PC-3 (cell line): ENCODE measurements around the gene MDP1.

ENCODE experiments used
- EZH2 ChIP-seq: fragments of 300-600 bp; sonication (generic); IDR thresholded peaks from one replicate; pipeline ENCODE4 v1.6.1; 2017; ENCODE audit warnings: antibody characterized with exemption, mild to moderate bottlenecking, low read length; ENCODE audit not compliant: unreplicated experiment
- EZH2phosphoT487 ChIP-seq: fragments of 300-600 bp; sonication (generic); IDR thresholded peaks from 2 replicates; pipeline ENCODE4 v1.6.1; 2018; ENCODE audit warnings: mild to moderate bottlenecking, antibody characterized with exemption, low read length, borderline replicate concordance
- TF ChIP-seq, protein P1 (sequence below): fragments of 300-600 bp; sonication (generic); conservative IDR thresholded peaks from 2 replicates; pipeline ENCODE4 v1.5.1; 2017; ENCODE audit warnings: antibody characterized with exemption, low read depth, mild to moderate bottlenecking, low read length

GRCh38 chr14:24186831-24187538 lies 28.9 kb downstream of the MDP1 start:
- TF ChIP-seq EZH2phosphoT487 (no peak), EZH2 (no peak)
- TF ChIP-seq, protein P1, sequence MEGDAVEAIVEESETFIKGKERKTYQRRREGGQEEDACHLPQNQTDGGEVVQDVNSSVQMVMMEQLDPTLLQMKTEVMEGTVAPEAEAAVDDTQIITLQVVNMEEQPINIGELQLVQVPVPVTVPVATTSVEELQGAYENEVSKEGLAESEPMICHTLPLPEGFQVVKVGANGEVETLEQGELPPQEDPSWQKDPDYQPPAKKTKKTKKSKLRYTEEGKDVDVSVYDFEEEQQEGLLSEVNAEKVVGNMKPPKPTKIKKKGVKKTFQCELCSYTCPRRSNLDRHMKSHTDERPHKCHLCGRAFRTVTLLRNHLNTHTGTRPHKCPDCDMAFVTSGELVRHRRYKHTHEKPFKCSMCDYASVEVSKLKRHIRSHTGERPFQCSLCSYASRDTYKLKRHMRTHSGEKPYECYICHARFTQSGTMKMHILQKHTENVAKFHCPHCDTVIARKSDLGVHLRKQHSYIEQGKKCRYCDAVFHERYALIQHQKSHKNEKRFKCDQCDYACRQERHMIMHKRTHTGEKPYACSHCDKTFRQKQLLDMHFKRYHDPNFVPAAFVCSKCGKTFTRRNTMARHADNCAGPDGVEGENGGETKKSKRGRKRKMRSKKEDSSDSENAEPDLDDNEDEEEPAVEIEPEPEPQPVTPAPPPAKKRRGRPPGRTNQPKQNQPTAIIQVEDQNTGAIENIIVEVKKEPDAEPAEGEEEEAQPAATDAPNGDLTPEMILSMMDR, result no peak
